H9 (cell line): ENCODE results near the gene GPR108. TPM values are rescaled to one million over a fixed set of nuclear protein-coding genes. Genes with fewer than 3 reads are reported as not detected.

Experiments used
- DNase-seq: peaks from one replicate; pipeline ENCODE4 v3.0.0-alpha.2; 2017
- H2AFZ ChIP-seq: one replicate; pipeline ENCODE4 v1.6.1; 2013; ENCODE audit warnings: mild to moderate bottlenecking, low read length, control low read depth, moderate library complexity
- H2AK5ac ChIP-seq: 2 replicates; pipeline ENCODE4 v1.6.1; 2013; ENCODE audit warnings: low read length, control low read depth, mixed read lengths; ENCODE audit not compliant: insufficient read length
- H2BK120ac ChIP-seq: one replicate; pipeline ENCODE4 v1.6.1; 2013; ENCODE audit warnings: low read depth, mild to moderate bottlenecking, low read length, control low read depth, inconsistent platforms; ENCODE audit not compliant: poor library complexity, severe bottlenecking
- H2BK12ac ChIP-seq: 2 replicates; pipeline ENCODE4 v1.6.1; 2013; ENCODE audit warnings: low read length, control low read depth, mixed read lengths, low read depth; ENCODE audit not compliant: insufficient read length
- H2BK15ac ChIP-seq: 2 replicates; pipeline ENCODE4 v1.6.1; 2013; ENCODE audit warnings: low read depth, low read length, control low read depth
- H2BK20ac ChIP-seq: one replicate; pipeline ENCODE4 v1.6.1; 2013; ENCODE audit warnings: low read depth, mild to moderate bottlenecking, low read length, control low read depth, inconsistent platforms; ENCODE audit not compliant: poor library complexity, severe bottlenecking
- H2BK5ac ChIP-seq: 2 replicates; pipeline ENCODE4 v1.6.1; 2013; ENCODE audit warnings: low read length, control low read depth, mixed read lengths; ENCODE audit not compliant: insufficient read length
- H3K14ac ChIP-seq: 2 replicates; pipeline ENCODE4 v1.6.1; 2013; ENCODE audit warnings: low read length, control low read depth; ENCODE audit not compliant: insufficient read depth
- H3K18ac ChIP-seq: 2 replicates; pipeline ENCODE4 v1.6.1; 2013; ENCODE audit warnings: low read depth, mild to moderate bottlenecking, mixed read lengths, low read length, control low read depth; ENCODE audit not compliant: insufficient read length
- H3K23ac ChIP-seq: 2 replicates; pipeline ENCODE4 v1.6.1; 2013; ENCODE audit warnings: low read length, control low read depth, mixed read lengths, low read depth; ENCODE audit not compliant: insufficient read length
- H3K23me2 ChIP-seq: 2 replicates; pipeline ENCODE4 v1.6.1; 2013; ENCODE audit warnings: low read depth, mild to moderate bottlenecking, mixed read lengths, low read length, control low read depth; ENCODE audit not compliant: insufficient read length, poor library complexity, severe bottlenecking
- H3K27ac ChIP-seq: 2 replicates; pipeline ENCODE4 v1.5.1; 2013; ENCODE audit warnings: low read length, control low read depth, mixed read lengths, low read depth; ENCODE audit not compliant: insufficient read length
- H3K27me3 ChIP-seq: 2 replicates; pipeline ENCODE4 v1.6.1; 2013; ENCODE audit warnings: low read length, control low read depth, inconsistent platforms; ENCODE audit not compliant: insufficient read depth
- H3K4ac ChIP-seq: 2 replicates; pipeline ENCODE4 v1.6.1; 2013; ENCODE audit warnings: low read depth, mild to moderate bottlenecking, control low read depth, inconsistent platforms, low read length, moderate library complexity
- H3K4me1 ChIP-seq: 2 replicates; pipeline ENCODE4 v1.6.1; 2013; ENCODE audit warnings: low read length, control low read depth, inconsistent platforms; ENCODE audit not compliant: insufficient read depth
- H3K4me2 ChIP-seq: 2 replicates; pipeline ENCODE4 v1.6.1; 2013; ENCODE audit warnings: low read length, control low read depth, mixed read lengths; ENCODE audit not compliant: insufficient read length, insufficient read depth
- H3K56ac ChIP-seq: 2 replicates; pipeline ENCODE4 v1.6.1; 2013; ENCODE audit warnings: low read depth, mild to moderate bottlenecking, mixed read lengths, low read length, control low read depth; ENCODE audit not compliant: insufficient read length
- H3K79me1 ChIP-seq: 2 replicates; pipeline ENCODE4 v1.6.1; 2013; ENCODE audit warnings: low read depth, mild to moderate bottlenecking, moderate library complexity, low read length, control low read depth, inconsistent platforms; ENCODE audit not compliant: insufficient read depth, poor library complexity, severe bottlenecking
- H3K79me2 ChIP-seq: 2 replicates; pipeline ENCODE4 v1.6.1; 2013; ENCODE audit warnings: low read length, control low read depth, inconsistent platforms; ENCODE audit not compliant: insufficient read depth
- H3K9ac ChIP-seq: 2 replicates; pipeline ENCODE4 v1.6.1; 2013; ENCODE audit warnings: low read length, control low read depth, mixed read lengths; ENCODE audit not compliant: insufficient read length; ENCODE audit errors: extremely low read depth
- H3K9me3 ChIP-seq: one replicate; pipeline ENCODE4 v1.6.1; 2013; ENCODE audit warnings: low read depth, low read length, inconsistent platforms; ENCODE audit not compliant: control insufficient read depth
- H3T11ph ChIP-seq: one replicate; pipeline ENCODE4 v1.6.1; 2013; ENCODE audit warnings: mild to moderate bottlenecking, low read length, control low read depth, inconsistent platforms
- H4K20me1 ChIP-seq: one replicate; pipeline ENCODE4 v1.6.1; 2013; ENCODE audit not compliant: control insufficient read depth, insufficient read length, insufficient read depth
- H4K5ac ChIP-seq: 2 replicates; pipeline ENCODE4 v1.6.1; 2013; ENCODE audit warnings: low read depth, mild to moderate bottlenecking, mixed read lengths, low read length, control low read depth; ENCODE audit not compliant: insufficient read length
- H4K8ac ChIP-seq: replicated peaks from 2 replicates; pipeline ENCODE4 v1.6.1; 2013; ENCODE audit warnings: low read length, control low read depth, mixed read lengths, low read depth; ENCODE audit not compliant: insufficient read length
- H4K91ac ChIP-seq: 2 replicates; pipeline ENCODE4 v1.6.1; 2013; ENCODE audit warnings: low read depth, mild to moderate bottlenecking, moderate library complexity, mixed read lengths, low read length, control low read depth; ENCODE audit not compliant: insufficient read length
- H3K27ac Mint-ChIP-seq, 3 experiments: 2 replicates in 2 of 3; 3 replicates in 1 of 3; pipeline ENCODE4 v1.8.0; 2020 to 2021; ENCODE audit warnings: mixed read lengths in 3 of 3, mild to moderate bottlenecking in 1 of 3, moderate library complexity in 1 of 3
- H3K27me3 Mint-ChIP-seq: 2 replicates; pipeline ENCODE4 v1.8.0; 2021; ENCODE audit warnings: low read depth, mild to moderate bottlenecking, moderate library complexity, mixed read lengths
- H3K36me3 Mint-ChIP-seq, 3 experiments: 2 replicates in 2 of 3; 3 replicates in 1 of 3; pipeline ENCODE4 v1.8.0; 2020 to 2021; ENCODE audit warnings: low read depth in 3 of 3, mixed read lengths in 3 of 3; ENCODE audit not compliant: insufficient read depth in 1 of 3
- H3K4me1 Mint-ChIP-seq, 2 experiments: 2 replicates each; pipeline ENCODE4 v1.8.0; 2020; ENCODE audit warnings: mixed read lengths in 2 of 2
- H3K4me3 Mint-ChIP-seq, 2 experiments: 2 replicates in 1 of 2; 3 replicates in 1 of 2; pipeline ENCODE4 v1.8.0; 2020 to 2021; ENCODE audit warnings: mild to moderate bottlenecking in 2 of 2, mixed read lengths in 2 of 2, moderate library complexity in 1 of 2
- H3K9me3 Mint-ChIP-seq, 2 experiments: 2 replicates in 1 of 2; 3 replicates in 1 of 2; pipeline ENCODE4 v1.8.0; 2020; ENCODE audit warnings: mild to moderate bottlenecking in 2 of 2, mixed read lengths in 2 of 2, moderate library complexity in 1 of 2
- WGBS: extraction: QIAGEN DNeasy Blood & Tissue Kit; methylation state at CpG from one replicate; pipeline ENCODE4 v1.1.7; 2013; ENCODE audit warnings: missing lambda C conversion rate, low lambda C conversion rate, mixed read lengths; ENCODE audit not compliant: insufficient read length; ENCODE audit errors: extremely low coverage; 5-methylcytosine and 5-hydroxymethylcytosine counted together
- total RNA-seq: library from RNA; stranded (reverse); gene quantifications from 2 replicates; pipeline ENCODE4 v1.2.1, GENCODE V29; 2021
- TF ChIP-seq, protein P1 (sequence below): fragments of 200-600 bp; sonication (generic); conservative IDR thresholded peaks from 3 replicates; pipeline ENCODE4 v1.8.0; 2021; ENCODE audit warnings: antibody characterized with exemption, mild to moderate bottlenecking

GPR108 gene
- total RNA-seq, 1 experiment from 2014 or later, result 38.2 TPM

DNA sequence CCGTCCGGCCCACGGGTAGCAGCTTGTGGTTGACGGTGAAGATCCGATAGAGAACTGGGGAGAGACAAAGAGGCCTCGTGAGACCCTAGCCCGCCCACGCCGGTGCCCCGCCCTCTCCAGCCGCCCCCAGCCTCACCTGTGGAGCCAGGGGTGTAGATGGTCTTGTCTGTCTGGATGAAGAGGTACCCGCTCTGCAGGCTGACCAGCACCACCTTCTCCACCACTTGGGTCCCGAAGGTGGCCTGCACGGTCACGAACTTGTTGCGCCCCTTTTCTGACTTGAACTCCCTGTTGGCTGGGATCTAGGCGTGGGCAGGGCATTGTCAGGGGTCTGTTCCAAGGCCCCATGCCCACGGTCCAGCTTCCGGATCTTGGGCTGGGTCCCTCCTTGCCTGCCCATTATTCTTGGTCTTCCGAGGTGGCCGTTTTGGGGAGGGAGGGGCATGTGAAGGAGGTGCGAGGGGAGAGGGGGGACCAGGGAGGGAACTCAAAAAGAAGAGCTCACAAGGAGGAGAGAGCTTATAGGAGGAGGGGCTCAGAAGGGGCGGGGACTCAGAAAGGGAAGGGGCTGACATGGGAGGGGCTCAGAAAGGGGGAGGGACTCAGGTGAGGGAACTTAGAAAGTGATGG is 19.2 kb downstream of the GPR108 start:
- peak; percentile 95 for DNase-seq
- no peak overlapping the region for H3K4ac ChIP-seq
- no peak overlapping the region for H2AK5ac ChIP-seq
- no peak overlapping the region for H2BK5ac ChIP-seq
- no peak overlapping the region for H2BK20ac ChIP-seq
- H4K5ac ChIP-seq, result no peak overlapping the region
- H4K91ac ChIP-seq, result no peak overlapping the region
- no peak overlapping the region for H2BK12ac ChIP-seq
- no peak overlapping the region for H3K27ac ChIP-seq
- no peaks in the 10 kb centered on the region; the same call in 1 of the 2 replicates for H3K4me1 ChIP-seq
- H4K8ac ChIP-seq, result no peak overlapping the region
- no peaks in the 10 kb centered on the region for H3K79me2 ChIP-seq
- H3K14ac ChIP-seq, result no peak overlapping the region
- no peaks in the 10 kb centered on the region for H3K9me3 ChIP-seq
- Mint-ChIP-seq H3K27ac (0 out of 7 replicates have a peak overlapping the region, but pooled peaks of 1 of the 3 experiments have one; percentile 50), H3K27me3 (peaks cover 8% of the 10 kb centered on the region), H3K9me3 (peaks cover 4 to 6% of the 10 kb centered on the region in 2 experiments; a peak in 4 of 5 replicates), H3K36me3 (peaks cover 0 to 4% (median 3%) of the 10 kb centered on the region in 3 experiments; a peak in 2 of 7 replicates), H3K4me3 (peak overlapping the region; percentile 15 to 20; a peak in 2 of 5 replicates), H3K4me1 (peaks cover 3 to 29% of the 10 kb centered on the region in 2 experiments)
- TF ChIP-seq, protein P1, sequence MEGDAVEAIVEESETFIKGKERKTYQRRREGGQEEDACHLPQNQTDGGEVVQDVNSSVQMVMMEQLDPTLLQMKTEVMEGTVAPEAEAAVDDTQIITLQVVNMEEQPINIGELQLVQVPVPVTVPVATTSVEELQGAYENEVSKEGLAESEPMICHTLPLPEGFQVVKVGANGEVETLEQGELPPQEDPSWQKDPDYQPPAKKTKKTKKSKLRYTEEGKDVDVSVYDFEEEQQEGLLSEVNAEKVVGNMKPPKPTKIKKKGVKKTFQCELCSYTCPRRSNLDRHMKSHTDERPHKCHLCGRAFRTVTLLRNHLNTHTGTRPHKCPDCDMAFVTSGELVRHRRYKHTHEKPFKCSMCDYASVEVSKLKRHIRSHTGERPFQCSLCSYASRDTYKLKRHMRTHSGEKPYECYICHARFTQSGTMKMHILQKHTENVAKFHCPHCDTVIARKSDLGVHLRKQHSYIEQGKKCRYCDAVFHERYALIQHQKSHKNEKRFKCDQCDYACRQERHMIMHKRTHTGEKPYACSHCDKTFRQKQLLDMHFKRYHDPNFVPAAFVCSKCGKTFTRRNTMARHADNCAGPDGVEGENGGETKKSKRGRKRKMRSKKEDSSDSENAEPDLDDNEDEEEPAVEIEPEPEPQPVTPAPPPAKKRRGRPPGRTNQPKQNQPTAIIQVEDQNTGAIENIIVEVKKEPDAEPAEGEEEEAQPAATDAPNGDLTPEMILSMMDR, result no peak
- no peaks in the 10 kb centered on the region for H4K20me1 ChIP-seq
- H3K56ac ChIP-seq, result no peak overlapping the region
- peak overlapping the region; percentile 26 for H3K4me2 ChIP-seq
- H2BK15ac ChIP-seq, result no peak overlapping the region
- no peak overlapping the region for H2AFZ ChIP-seq
- no peak overlapping the region for H3K23ac ChIP-seq
- no peak overlapping the region for H3K18ac ChIP-seq
- no peaks in the 10 kb centered on the region for H3K79me1 ChIP-seq
- WGBS, result no CpG with 5 or more reads among the region's 23 CpGs
- no peak overlapping the region for H2BK120ac ChIP-seq
- no peak overlapping the region for H3K9ac ChIP-seq
- no peaks in the 10 kb centered on the region for H3K23me2 ChIP-seq
- no peak overlapping the region for H3T11ph ChIP-seq
- no peaks in the 10 kb centered on the region for H3K27me3 ChIP-seq
